Muscle of arm (tissue), 14 donors: ENCODE measurements around the gene ZNF229. TPM values are rescaled to one million over a fixed set of nuclear protein-coding genes. Genes with fewer than 3 reads are reported as not detected.
A peak's percentile ranks its signal among the peaks of the same experiment; 100 is the strongest.
"Not testable (repeated sequence)": the region's sequence is repeated elsewhere in the genome, so short reads cannot be mapped to it uniquely, and the experiment has no call there.

Experiments used
- DNase-seq: peaks from one replicate; pipeline ENCODE4 v3.0.0-alpha.2; 2013
- long read RNA-seq, 11 donors: transcript quantifications; one replicate each; lab custom pipeline, GENCODE V29; 2026
- polyA plus RNA-seq, 12 donors: library from polyadenylated mRNA; unstranded; fragments of 120-200 nt; gene quantifications; one replicate each; pipeline ENCODE4 v1.2.1, GENCODE V29; 2013; ENCODE audit not compliant: insufficient read length in 12 of 12

Gene ZNF229
- polyA plus RNA-seq, result 1 to 10 TPM in 11 of 12 donors, not detected in 1; 5.5 to 8.6 (median 6.3) TPM
- long read RNA-seq, donor 1, full-length matches to known transcripts, result 1 of 1 reads
- long read RNA-seq, donor 1, partial matches to known transcripts, result 0 of 1 reads
- long read RNA-seq, donor 1, other reads (novel, unspliced or antisense), result 0 of 1 reads
- long read RNA-seq, donor 2, full-length matches to known transcripts, result 1 of 1 reads
- long read RNA-seq, donor 2, partial matches to known transcripts, result 0 of 1 reads
- long read RNA-seq, donor 2, other reads (novel, unspliced or antisense), result 0 of 1 reads
- long read RNA-seq, donor 3, result 0 reads
- long read RNA-seq, donor 4, result 0 reads
- long read RNA-seq, donor 5, full-length matches to known transcripts, result 3 of 3 reads
- long read RNA-seq, donor 5, partial matches to known transcripts, result 0 of 3 reads
- long read RNA-seq, donor 5, other reads (novel, unspliced or antisense), result 0 of 3 reads
- long read RNA-seq, donor 6, full-length matches to known transcripts, result 1 of 1 reads
- long read RNA-seq, donor 6, partial matches to known transcripts, result 0 of 1 reads
- long read RNA-seq, donor 6, other reads (novel, unspliced or antisense), result 0 of 1 reads
- long read RNA-seq, donor 7, result 0 reads
- long read RNA-seq, donor 8, full-length matches to known transcripts, result 3 of 3 reads
- long read RNA-seq, donor 8, partial matches to known transcripts, result 0 of 3 reads
- long read RNA-seq, donor 8, other reads (novel, unspliced or antisense), result 0 of 3 reads
- long read RNA-seq, donor 9, result 0 reads
- long read RNA-seq, donor 10, result 0 reads
- long read RNA-seq, donor 11, full-length matches to known transcripts, result 1 of 1 reads
- long read RNA-seq, donor 11, partial matches to known transcripts, result 0 of 1 reads
- long read RNA-seq, donor 11, other reads (novel, unspliced or antisense), result 0 of 1 reads

GRCh38 chr19:44447916-44448674, at the start of gene ZNF229:
Gene ZNF229, minus strand, starts transcription at chr19:44448472. Its CDS starts 5,625 bp downstream, at chr19:44442847.
- peak; percentile 84 for DNase-seq

GRCh38 chr19:44496711-44497110, 48.4 kb upstream of the ZNF229 start:
- DNase-seq, result no peak

- DNase-seq, result no peak
Measured at GRCh38 chr19:44476559-44477408, 28.5 kb upstream of the ZNF229 start.

GRCh38 chr19:44468730-44469129, 20.5 kb upstream of the ZNF229 start:
- not testable (repeated sequence) for DNase-seq

GRCh38 chr19:44462600-44463286, 14.5 kb upstream of the ZNF229 start:
- not testable (repeated sequence) for DNase-seq

- not testable (repeated sequence) for DNase-seq
Measured at GRCh38 chr19:44456016-44456415, 7.7 kb upstream of the ZNF229 start.

GRCh38 chr19:44455100-44455499, 6.8 kb upstream of the ZNF229 start:
- DNase-seq, result no peak

- no peak for DNase-seq
Measured at GRCh38 chr19:44452367-44452766, 4.1 kb upstream of the ZNF229 start.

GRCh38 chr19:44451687-44452086, 3.4 kb upstream of the ZNF229 start:
- no peak for DNase-seq

- no peak for DNase-seq
Measured at GRCh38 chr19:44438441-44438840, 9.8 kb downstream of the ZNF229 start.

GRCh38 chr19:44435441-44435840, 12.8 kb downstream of the ZNF229 start:
- DNase-seq, result no peak

GRCh38 chr19:44430956-44431355, 17.3 kb downstream of the ZNF229 start:
- no peak for DNase-seq

GRCh38 chr19:44415553-44415952, 32.7 kb downstream of the ZNF229 start:
- DNase-seq, result not testable (repeated sequence)

GRCh38 chr19:44401139-44402115, 46.8 kb downstream of the ZNF229 start, which contains the start of gene ZNF285:
Gene ZNF285, minus strand, starts transcription at chr19:44401608. Its CDS starts 4,395 bp downstream, at chr19:44397213.
- peak; percentile 97 for DNase-seq

- not testable (repeated sequence) for DNase-seq
Measured at GRCh38 chr19:44389268-44389667, 59.0 kb downstream of the ZNF229 start.
